Natural killer cell (primary cell): ENCODE measurements around the gene LRRC8C. TPM values are rescaled to one million over a fixed set of nuclear protein-coding genes. Genes with fewer than 3 reads are reported as not detected.

Source experiments
- ATAC-seq, 3 donors: fragments of 150-1000 bp in 2 of 3; fragments of 200-7000 bp in 1 of 3; cut with Tn5 transposase; 1 replicate in 1 of 3; 2 replicates in 2 of 3; pipeline ENCODE4 v1.10.0; 2021; ENCODE audit warnings: mild to moderate bottlenecking in 2 of 3, moderate library complexity in 2 of 3
- DNase-seq, 2 donors: peaks; one replicate each; pipeline versions ENCODE4 v3.0.0 to v3.0.0-alpha.2; 2013 to 2021; ENCODE audit warnings: mixed read lengths in 1 of 2
- H3K27ac ChIP-seq: one replicate; pipeline ENCODE4 v1.5.1; 2013; ENCODE audit warnings: mild to moderate bottlenecking, low read length
- H3K27me3 ChIP-seq: one replicate; pipeline ENCODE4 v1.6.1; 2013; ENCODE audit warnings: low read length; ENCODE audit not compliant: control insufficient read depth, insufficient read depth
- H3K36me3 ChIP-seq: one replicate; pipeline ENCODE4 v1.6.1; 2013; ENCODE audit warnings: low read length; ENCODE audit not compliant: control insufficient read depth, insufficient read depth
- H3K4me1 ChIP-seq: one replicate; pipeline ENCODE4 v1.6.1; 2013; ENCODE audit warnings: low read length; ENCODE audit not compliant: control insufficient read depth, insufficient read depth
- H3K4me3 ChIP-seq: one replicate; pipeline ENCODE4 v1.5.1; 2013; ENCODE audit warnings: low read length
- H3K9me3 ChIP-seq: one replicate; pipeline ENCODE4 v1.6.1; 2013; ENCODE audit warnings: low read length; ENCODE audit not compliant: control insufficient read depth, insufficient read depth
- H3K27ac Mint-ChIP-seq, 2 donors: one replicate each; pipeline ENCODE4 v1.8.0; 2022; ENCODE audit warnings: mild to moderate bottlenecking in 2 of 2, mixed read lengths in 2 of 2, moderate library complexity in 1 of 2
- H3K27me3 Mint-ChIP-seq, 2 donors: one replicate each; pipeline ENCODE4 v1.8.0; 2022; ENCODE audit warnings: low read depth in 2 of 2, mixed read lengths in 2 of 2
- H3K36me3 Mint-ChIP-seq: one replicate; pipeline ENCODE4 v1.8.0; 2022; ENCODE audit warnings: mixed read lengths
- H3K4me1 Mint-ChIP-seq, 2 donors: one replicate each; pipeline ENCODE4 v1.8.0; 2022; ENCODE audit warnings: mixed read lengths in 2 of 2
- H3K4me3 Mint-ChIP-seq: one replicate; pipeline ENCODE4 v1.8.0; 2022; ENCODE audit warnings: mild to moderate bottlenecking, moderate library complexity, mixed read lengths
- H3K9me3 Mint-ChIP-seq, 2 donors: one replicate each; pipeline ENCODE4 v1.8.0; 2022; ENCODE audit warnings: mixed read lengths in 2 of 2
- WGBS: methylation state at CpG from one replicate; pipeline ENCODE4 v1.1.7; 2013; ENCODE audit warnings: missing lambda C conversion rate; ENCODE audit not compliant: insufficient coverage; 5-methylcytosine and 5-hydroxymethylcytosine counted together
- intact Hi-C: fragments of 100-400 bp; cut with micrococcal nuclease; formaldehyde crosslinking; loops from one replicate; pipeline ENCODE4 v1.14.2; 2022
- total RNA-seq, 4 donors: library from RNA; stranded (reverse); fragments of 120-200 nt in 1 of 4; gene quantifications; one replicate each; pipeline versions ENCODE4 v1.2.3 to v1.2.4, GENCODE V29; 2013 to 2022
- TF ChIP-seq, protein P1 (sequence below): fragments of 200-600 bp; IDR thresholded peaks from one replicate; pipeline ENCODE4 v1.8.0; 2022; ENCODE audit warnings: antibody characterized with exemption

The LRRC8C gene
- total RNA-seq, 3 donors from 2014 or later (not counting 1 experiment from before 2014, with no cell fraction given), result 7.6 to 19.1 (median 15.1) TPM

DNA sequence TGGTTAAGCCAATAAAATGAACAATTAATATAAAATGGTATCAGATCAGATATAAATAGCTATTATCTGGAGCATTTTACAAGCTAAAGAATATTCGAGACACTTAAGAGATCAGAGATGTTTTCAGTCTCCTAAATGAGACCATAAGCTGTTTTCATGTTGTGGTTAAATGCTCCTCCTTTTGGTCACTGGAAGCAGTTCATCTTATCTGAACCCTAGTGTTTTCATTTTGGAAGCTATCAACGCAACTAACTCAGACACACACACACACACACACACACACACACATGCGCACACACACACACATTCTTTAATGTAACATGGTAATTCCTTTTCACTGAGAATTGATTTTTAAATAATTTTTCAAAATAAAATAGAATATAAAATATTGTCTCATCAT, 10.0 kb upstream of the LRRC8C start:
- DNase-seq (peak in 1 of 2 donors; percentile 70), ATAC-seq (no peak)
- H3K27ac ChIP-seq, result no peak overlapping the region
- no peaks in the 10 kb centered on the region for H3K36me3 Mint-ChIP-seq
- TF ChIP-seq, protein P1, sequence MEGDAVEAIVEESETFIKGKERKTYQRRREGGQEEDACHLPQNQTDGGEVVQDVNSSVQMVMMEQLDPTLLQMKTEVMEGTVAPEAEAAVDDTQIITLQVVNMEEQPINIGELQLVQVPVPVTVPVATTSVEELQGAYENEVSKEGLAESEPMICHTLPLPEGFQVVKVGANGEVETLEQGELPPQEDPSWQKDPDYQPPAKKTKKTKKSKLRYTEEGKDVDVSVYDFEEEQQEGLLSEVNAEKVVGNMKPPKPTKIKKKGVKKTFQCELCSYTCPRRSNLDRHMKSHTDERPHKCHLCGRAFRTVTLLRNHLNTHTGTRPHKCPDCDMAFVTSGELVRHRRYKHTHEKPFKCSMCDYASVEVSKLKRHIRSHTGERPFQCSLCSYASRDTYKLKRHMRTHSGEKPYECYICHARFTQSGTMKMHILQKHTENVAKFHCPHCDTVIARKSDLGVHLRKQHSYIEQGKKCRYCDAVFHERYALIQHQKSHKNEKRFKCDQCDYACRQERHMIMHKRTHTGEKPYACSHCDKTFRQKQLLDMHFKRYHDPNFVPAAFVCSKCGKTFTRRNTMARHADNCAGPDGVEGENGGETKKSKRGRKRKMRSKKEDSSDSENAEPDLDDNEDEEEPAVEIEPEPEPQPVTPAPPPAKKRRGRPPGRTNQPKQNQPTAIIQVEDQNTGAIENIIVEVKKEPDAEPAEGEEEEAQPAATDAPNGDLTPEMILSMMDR, result no peak
- H3K27ac Mint-ChIP-seq, result no peak overlapping the region
- no peak overlapping the region for H3K4me3 Mint-ChIP-seq
- H3K27me3 ChIP-seq, result no peaks in the 10 kb centered on the region
- no peaks in the 10 kb centered on the region for H3K4me1 ChIP-seq
- no peaks in the 10 kb centered on the region for H3K4me1 Mint-ChIP-seq
- WGBS, result 75% methylated on average over 3 of the region's 3 CpGs
- H3K9me3 Mint-ChIP-seq, result no peaks in the 10 kb centered on the region
- intact Hi-C loops, result no loop called here
- peaks cover 0 to 3% of the 10 kb centered on the region in 2 donors for H3K27me3 Mint-ChIP-seq
- no peaks in the 10 kb centered on the region for H3K9me3 ChIP-seq
- H3K4me3 ChIP-seq, result no peak overlapping the region
- peaks cover 2% of the 10 kb centered on the region for H3K36me3 ChIP-seq

DNA sequence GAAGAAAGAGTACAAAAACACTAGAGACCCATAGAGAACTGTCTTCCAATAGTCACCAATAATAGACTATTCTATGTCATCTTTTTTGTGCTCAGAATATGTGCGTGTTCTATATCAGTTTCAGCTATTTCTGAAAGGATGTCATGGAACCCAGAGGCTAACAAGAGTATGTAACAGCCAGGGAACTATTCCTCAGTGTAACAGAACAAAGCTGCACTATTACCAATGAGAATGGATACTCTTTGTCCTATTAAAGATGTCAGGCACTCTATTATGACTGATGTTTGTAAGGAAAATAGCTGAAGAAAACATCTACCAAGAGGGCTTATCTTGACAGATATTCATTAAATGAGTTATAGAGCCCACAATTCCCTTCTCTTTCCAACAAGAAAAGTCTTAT, 8.6 kb upstream of the LRRC8C start:
- TF ChIP-seq, protein P1, result no peak
- intact Hi-C loops, result no loop called here
- Histone ChIP-seq H3K27me3 (no peaks in the 10 kb centered on the region), H3K4me3 (no peak overlapping the region), H3K27ac (no peak overlapping the region), H3K36me3 (peaks cover 2% of the 10 kb centered on the region), H3K4me1 (no peaks in the 10 kb centered on the region), H3K9me3 (no peaks in the 10 kb centered on the region)
- WGBS, result 100% methylated on average over 1 of the region's 1 CpG
- Mint-ChIP-seq H3K9me3 (no peaks in the 10 kb centered on the region), H3K4me3 (no peak overlapping the region), H3K4me1 (no peaks in the 10 kb centered on the region), H3K36me3 (no peaks in the 10 kb centered on the region), H3K27ac (no peak overlapping the region), H3K27me3 (no peaks in the 10 kb centered on the region)
- DNase-seq (no peak), ATAC-seq (no peak)

DNA sequence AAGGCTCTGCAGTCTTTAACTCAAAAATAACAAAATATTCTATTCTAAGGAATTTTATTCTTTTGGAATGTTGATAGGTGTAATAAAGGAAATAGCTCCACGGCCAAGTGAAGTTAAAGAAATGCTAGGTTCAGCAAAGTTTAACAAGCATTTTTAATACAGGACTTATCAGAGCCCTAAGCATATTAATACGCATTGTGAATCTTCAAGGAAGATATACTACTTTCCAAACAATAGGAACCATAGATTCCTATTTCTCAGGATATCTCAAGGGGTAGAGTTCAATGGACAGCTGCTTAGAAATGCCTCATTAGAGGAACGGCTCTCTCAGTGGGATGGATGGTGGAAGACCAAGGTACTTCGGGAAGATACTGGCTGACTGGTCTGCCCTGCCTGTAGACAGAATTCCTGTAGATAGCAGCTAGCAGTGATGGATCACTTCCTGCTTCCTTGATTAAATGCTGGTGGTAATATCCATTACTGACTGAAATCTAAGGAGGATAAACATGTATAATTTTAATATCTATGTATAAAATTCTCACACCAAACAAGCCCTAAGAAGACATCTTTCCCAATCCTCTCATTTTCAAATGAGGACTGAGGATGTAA, 8.1 kb upstream of the LRRC8C start:
- Histone ChIP-seq H3K9me3 (no peaks in the 10 kb centered on the region), H3K4me1 (peaks cover 3% of the 10 kb centered on the region), H3K36me3 (peaks cover 2% of the 10 kb centered on the region), H3K27me3 (no peaks in the 10 kb centered on the region), H3K27ac (no peak overlapping the region), H3K4me3 (no peak overlapping the region)
- Mint-ChIP-seq H3K36me3 (no peaks in the 10 kb centered on the region), H3K9me3 (no peaks in the 10 kb centered on the region), H3K4me1 (no peaks in the 10 kb centered on the region), H3K4me3 (no peak overlapping the region), H3K27ac (no peak overlapping the region), H3K27me3 (no peaks in the 10 kb centered on the region)
- no peak for DNase-seq
- 100% methylated on average over 3 of the region's 4 CpGs for WGBS
- no peak for ATAC-seq
- intact Hi-C loops, result no loop called here
- TF ChIP-seq, protein P1, result no peak

DNA sequence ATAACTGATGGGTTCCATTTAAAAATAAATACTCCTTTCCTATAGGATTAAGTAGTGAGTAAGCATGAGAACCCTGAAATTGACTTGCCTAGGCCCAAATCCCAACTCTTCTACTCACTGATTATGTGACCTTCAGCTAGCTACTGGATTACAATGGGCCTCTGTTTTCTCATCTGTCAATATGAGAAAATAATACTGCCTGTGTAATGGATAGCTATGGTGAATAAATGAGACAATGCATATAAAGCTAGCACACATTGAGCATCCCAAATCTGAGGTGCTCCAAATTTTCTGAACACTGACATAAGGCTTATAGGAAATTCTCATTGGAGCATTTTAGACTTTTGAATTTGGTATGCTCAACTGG, 5.3 kb upstream of the LRRC8C start:
- no peak overlapping the region for H3K27ac Mint-ChIP-seq
- intact Hi-C loops, result no loop called here
- no peaks in the 10 kb centered on the region for H3K27me3 ChIP-seq
- H3K4me3 Mint-ChIP-seq, result no peak overlapping the region
- H3K9me3 ChIP-seq, result no peaks in the 10 kb centered on the region
- H3K4me1 ChIP-seq, result peaks cover 13% of the 10 kb centered on the region
- no peak for ATAC-seq
- H3K36me3 ChIP-seq, result peaks cover 2% of the 10 kb centered on the region
- no peaks in the 10 kb centered on the region for H3K9me3 Mint-ChIP-seq
- H3K27me3 Mint-ChIP-seq, result no peaks in the 10 kb centered on the region
- peaks cover 11 to 17% of the 10 kb centered on the region in 2 donors for H3K4me1 Mint-ChIP-seq
- TF ChIP-seq, protein P1, result no peak
- no peak overlapping the region for H3K4me3 ChIP-seq
- no peaks in the 10 kb centered on the region for H3K36me3 Mint-ChIP-seq
- no peak overlapping the region for H3K27ac ChIP-seq
- DNase-seq, result no peak
